A549 (cell line): Measurements from ENCODE around the gene FNDC3A. TPM values are rescaled to one million over a fixed set of nuclear protein-coding genes. Genes with fewer than 3 reads are reported as not detected.

Experiments used
- ATAC-seq, 2 experiments: fragments of 200-7000 bp in 1 of 2; fragments of >200 bp in 1 of 2; cut with Nextera tagmentation in 1 of 2; cut with Tn5 transposase in 1 of 2; 3 replicates each; pipeline versions ENCODE4 v1.8.0 to v1.9.1; 2018 to 2020; ENCODE audit warnings: mild to moderate bottlenecking in 1 of 2, moderate library complexity in 1 of 2
- CTCF ChIA-PET: fragments of 300-600 bp; sonication (Branson Sonifier 250); formaldehyde crosslinking; extraction: SDS; loops from one replicate; lab custom pipeline; 2021; ENCODE audit warnings: antibody characterized with exemption, inconsistent platforms; lab: Yijun Ruan, JAX
- POLR2A ChIA-PET: fragments of 350-600 bp; formaldehyde crosslinking; extraction: SDS; loops from one replicate; lab custom pipeline; 2021; ENCODE audit warnings: antibody characterized with exemption, inconsistent platforms; lab: Yijun Ruan, JAX
- DNase-seq, 2 experiments: peaks; one replicate each; pipeline versions ENCODE4 v3.0.0 to v3.0.0-alpha.2; 2011 to 2016; ENCODE audit warnings: low read depth in 1 of 2, low spot score in 1 of 2
- FAIRE-seq: peaks from 2 replicates; lab custom pipeline; 2011; peaks lifted over from hg19 to GRCh38; lab: Jason Lieb, UNC
- H3K27ac ChIP-seq, 2 experiments: fragments of >200 bp; sonication (Bioruptor Twin); formaldehyde crosslinking; 3 replicates each; pipeline ENCODE4 v1.5.1; 2016 to 2017
- H3K4me1 ChIP-seq: fragments of >200 bp; sonication (Bioruptor Twin); formaldehyde crosslinking; 3 replicates; pipeline ENCODE4 v1.6.1; 2016
- H3K4me2 ChIP-seq: fragments of >200 bp; sonication (Bioruptor Twin); formaldehyde crosslinking; 3 replicates; pipeline ENCODE4 v1.6.1; 2016
- H3K4me3 ChIP-seq: fragments of >200 bp; sonication (Bioruptor Twin); formaldehyde crosslinking; 3 replicates; pipeline ENCODE4 v1.5.1; 2016
- H3K9me3 ChIP-seq: fragments of >200 bp; sonication (Bioruptor Twin); formaldehyde crosslinking; 3 replicates; pipeline ENCODE4 v1.6.1; 2016
- CBX2 ChIP-seq: fragments of 200-600 bp; sonication (generic); IDR thresholded peaks from 2 replicates; pipeline ENCODE4 v1.6.1; 2016; ENCODE audit warnings: low read depth, mild to moderate bottlenecking, borderline replicate concordance
- CBX8 ChIP-seq: fragments of 200-600 bp; sonication (generic); IDR thresholded peaks from 2 replicates; pipeline ENCODE4 v1.6.1; 2016
- CEBPB ChIP-seq, 2 experiments: fragments of >200 bp in 1 of 2; sonication (Bioruptor Twin) in 1 of 2; formaldehyde crosslinking in 1 of 2; IDR thresholded peaks; 2 replicates each; pipeline ENCODE4 v1.6.1; 2012 to 2016
- CHD4 ChIP-seq: fragments of 200-600 bp; sonication (generic); IDR thresholded peaks from 2 replicates; pipeline ENCODE4 v1.6.1; 2016; ENCODE audit warnings: antibody characterized with exemption, mild to moderate bottlenecking, borderline replicate concordance
- CTCF ChIP-seq: fragments of >200 bp; sonication (Bioruptor Twin); formaldehyde crosslinking; IDR thresholded peaks from 3 replicates; pipeline ENCODE4 v1.5.1; 2016
- EP300 ChIP-seq, 2 experiments: fragments of >200 bp; sonication (Bioruptor Twin); formaldehyde crosslinking; IDR thresholded peaks; 2 replicates in 1 of 2; 3 replicates in 1 of 2; pipeline ENCODE4 v1.6.1; 2016 to 2017
- GATA3 ChIP-seq: IDR thresholded peaks from 2 replicates; pipeline ENCODE4 v1.6.1; 2012; ENCODE audit warnings: borderline replicate concordance
- HES2 ChIP-seq: fragments of >200 bp; sonication (Bioruptor Twin); formaldehyde crosslinking; IDR thresholded peaks from 2 replicates; pipeline ENCODE4 v1.6.1; 2016
- HMGXB4 ChIP-seq: fragments of 250-450 bp; sonication (Bioruptor Pico); IDR thresholded peaks from 2 replicates; pipeline ENCODE4 v1.5.0; 2021; ENCODE audit warnings: mild to moderate bottlenecking, moderate library complexity, borderline replicate concordance
- HOXA7 ChIP-seq: fragments of 250-450 bp; sonication (Bioruptor Pico); IDR thresholded peaks from 2 replicates; pipeline ENCODE4 v1.5.0; 2020; ENCODE audit warnings: mild to moderate bottlenecking, moderate library complexity
- MAFK ChIP-seq: fragments of 450-650 bp; IDR thresholded peaks from 2 replicates; pipeline ENCODE4 v1.6.1; 2014; ENCODE audit not compliant: partially characterized antibody
- NPAS2 ChIP-seq: fragments of 250-450 bp; sonication (Bioruptor Pico); IDR thresholded peaks from 2 replicates; pipeline ENCODE4 v1.8.0; 2022; ENCODE audit warnings: mild to moderate bottlenecking, moderate library complexity, borderline replicate concordance
- NR3C1 ChIP-seq: fragments of >200 bp; sonication (Bioruptor Twin); formaldehyde crosslinking; IDR thresholded peaks from 3 replicates; pipeline ENCODE4 v1.6.1; 2017
- PBX3 ChIP-seq: IDR thresholded peaks from 2 replicates; pipeline ENCODE4 v1.6.1; 2012
- PHF8 ChIP-seq: fragments of 200-600 bp; sonication (generic); IDR thresholded peaks from 2 replicates; pipeline ENCODE4 v1.6.1; 2016; ENCODE audit warnings: low read depth, mild to moderate bottlenecking, antibody characterized with exemption, moderate library complexity, borderline replicate concordance
- POLR2A ChIP-seq: IDR thresholded peaks from 2 replicates; pipeline ENCODE4 v1.6.1; 2012; ENCODE audit warnings: mild to moderate bottlenecking, low read length
- RNF2 ChIP-seq: fragments of 200-600 bp; sonication (generic); IDR thresholded peaks from 2 replicates; pipeline ENCODE4 v1.6.1; 2016; ENCODE audit warnings: low read depth, mild to moderate bottlenecking, antibody characterized with exemption, moderate library complexity, borderline replicate concordance
- SMC3 ChIP-seq: fragments of >200 bp; sonication (Bioruptor Twin); formaldehyde crosslinking; IDR thresholded peaks from 3 replicates; pipeline ENCODE4 v1.6.1; 2018; ENCODE audit warnings: inconsistent platforms
- SREBF2 ChIP-seq: fragments of 450-650 bp; IDR thresholded peaks from 2 replicates; pipeline ENCODE4 v1.6.1; 2014; ENCODE audit warnings: mild to moderate bottlenecking, moderate library complexity
- TP53 ChIP-seq: fragments of 250-450 bp; sonication (Bioruptor Pico); IDR thresholded peaks from 2 replicates; pipeline ENCODE4 v1.5.0; 2021; ENCODE audit warnings: mild to moderate bottlenecking, moderate library complexity
- USF2 ChIP-seq: fragments of 450-650 bp; IDR thresholded peaks from 2 replicates; pipeline ENCODE4 v1.6.1; 2014; ENCODE audit warnings: antibody characterized with exemption
- ZFP36 ChIP-seq: fragments of 450-650 bp; IDR thresholded peaks from 2 replicates; pipeline ENCODE4 v1.6.1; 2014; ENCODE audit warnings: borderline replicate concordance; ENCODE audit not compliant: partially characterized antibody
- ZSCAN20 ChIP-seq: fragments of 250-450 bp; sonication (Bioruptor Pico); IDR thresholded peaks from 2 replicates; pipeline ENCODE4 v1.8.0; 2022; ENCODE audit warnings: mild to moderate bottlenecking, moderate library complexity
- whole genome bisulfite sequencing: methylation state at CpG from one replicate; pipeline ENCODE4 v1.1.6; 2017; ENCODE audit errors: missing lambda C conversion rate; 5-methylcytosine and 5-hydroxymethylcytosine counted together
- polyA plus RNA-seq, 4 experiments: library from polyadenylated mRNA; depleted of rRNA in 3 of 4; stranded (reverse); fragments of >200 nt; fragmentation: RNase III in 1 of 4; extraction: RNeasy Plus Mini Kit Qiagen cat#74134 plus additional on column Dnase treatment in 1 of 4; gene quantifications; 2 replicates in 3 of 4; 3 replicates in 1 of 4; pipeline ENCODE4 v1.2.3, GENCODE V29; 2011 to 2017

The FNDC3A gene
- polyA plus RNA-seq, 2 of the 4 experiments (the other 2 are of a cell fraction) = 16.0 to 32.6 TPM

- TF ChIP-seq PBX3 (no peak), PHF8 (no peak)
- TF ChIP-seq, all 56 proteins: peak for 6
Observed at GRCh38 chr13:49220036-49220855, 244.5 kb downstream of the FNDC3A start, which contains the start of gene MLNR (continued).

- CTCF ChIA-PET = interaction anchor here (1.3 kb wide), 1 partner anchor 60 kb away, joined by 3 read pairs; no protein-coding TSS in a partner anchor
- Histone ChIP-seq H3K9me3 (no peaks in the 10 kb centered on the region), H3K4me3 (no peak overlapping the region)
Observed at GRCh38 chr13:49220856-49221589, 245.3 kb downstream of the FNDC3A start.

GRCh38 chr13:49221590-49221965 lies 245.9 kb downstream of the FNDC3A start:
- POLR2A ChIA-PET = no interaction called here
- TF ChIP-seq HOXA7 (no peak), GATA3 (no peak), CBX8 (no peak), HES2 (no peak), CBX2 (no peak), MAFK (no peak), ZFP36 (no peak), PHF8 (no peak), USF2 (no peak), CHD4 (no peak), RNF2 (no peak), HMGXB4 (CRISPR knock-in tag) (no peak), TP53 (CRISPR knock-in tag) (no peak), ZSCAN20 (no peak), CEBPB (IDR thresholded peaks at IDR 0.05) (no peak), NR3C1 (no peak), SMC3 (no peak), SREBF2 (no peak)
- no peak for FAIRE-seq
- DNase-seq = no peak
- Histone ChIP-seq H3K9me3 (no peaks in the 10 kb centered on the region), H3K4me2 (no peak overlapping the region), H3K27ac (no peak overlapping the region), H3K4me1 (no peaks in the 10 kb centered on the region; the same call in 2 of the 3 replicates), H3K4me3 (no peak overlapping the region)
- ATAC-seq = no peak
- CTCF ChIA-PET = interaction anchor here (1.3 kb wide), 1 partner anchor 59 kb away, joined by 3 read pairs; no protein-coding TSS in a partner anchor
- WGBS = 86% methylated on average over 4 of the region's 4 CpGs

More at GRCh38 chr13:49220856-49221589, 245.3 kb downstream of the FNDC3A start:
- Histone ChIP-seq H3K27ac (no peak overlapping the region), H3K4me2 (peak overlapping the region; percentile 77; the same call in 1 of the 3 replicates), H3K4me1 (no peaks in the 10 kb centered on the region; the same call in 2 of the 3 replicates)
- POLR2A ChIA-PET = no interaction called here
- TF ChIP-seq CTCF (no peak), POLR2A (no peak), CBX8 (no peak), MAFK (no peak), NPAS2 (no peak), EP300 (IDR thresholded peaks at IDR 0.05) (no peak)
- FAIRE-seq = no peak
- no peak for ATAC-seq
- no peak for DNase-seq
- WGBS = 93% methylated on average over 38 of the region's 73 CpGs
